Vagina (tissue), 2 donors: ENCODE measurements around the gene TPRN.
A peak's percentile ranks its signal among the peaks of the same experiment; 100 is the strongest.

Source experiments
- POLR2A ChIP-seq, 2 donors: fragments of 450-650 bp; IDR thresholded peaks; one replicate each; pipeline ENCODE4 v1.6.1; 2017; ENCODE audit warnings: antibody characterized with exemption in 2 of 2, mild to moderate bottlenecking in 2 of 2, moderate library complexity in 2 of 2
- TF ChIP-seq, protein P1 (sequence below), 3 experiments: fragments of 450-650 bp in 2 of 3; fragments of 200-600 bp in 1 of 3; sonication (generic) in 1 of 3; IDR thresholded peaks; one replicate each; pipeline ENCODE4 v1.5.1; 2017 to 2019; ENCODE audit warnings: antibody characterized with exemption in 3 of 3, mild to moderate bottlenecking in 2 of 3, moderate library complexity in 2 of 3

- TF ChIP-seq, protein P1, sequence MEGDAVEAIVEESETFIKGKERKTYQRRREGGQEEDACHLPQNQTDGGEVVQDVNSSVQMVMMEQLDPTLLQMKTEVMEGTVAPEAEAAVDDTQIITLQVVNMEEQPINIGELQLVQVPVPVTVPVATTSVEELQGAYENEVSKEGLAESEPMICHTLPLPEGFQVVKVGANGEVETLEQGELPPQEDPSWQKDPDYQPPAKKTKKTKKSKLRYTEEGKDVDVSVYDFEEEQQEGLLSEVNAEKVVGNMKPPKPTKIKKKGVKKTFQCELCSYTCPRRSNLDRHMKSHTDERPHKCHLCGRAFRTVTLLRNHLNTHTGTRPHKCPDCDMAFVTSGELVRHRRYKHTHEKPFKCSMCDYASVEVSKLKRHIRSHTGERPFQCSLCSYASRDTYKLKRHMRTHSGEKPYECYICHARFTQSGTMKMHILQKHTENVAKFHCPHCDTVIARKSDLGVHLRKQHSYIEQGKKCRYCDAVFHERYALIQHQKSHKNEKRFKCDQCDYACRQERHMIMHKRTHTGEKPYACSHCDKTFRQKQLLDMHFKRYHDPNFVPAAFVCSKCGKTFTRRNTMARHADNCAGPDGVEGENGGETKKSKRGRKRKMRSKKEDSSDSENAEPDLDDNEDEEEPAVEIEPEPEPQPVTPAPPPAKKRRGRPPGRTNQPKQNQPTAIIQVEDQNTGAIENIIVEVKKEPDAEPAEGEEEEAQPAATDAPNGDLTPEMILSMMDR (IDR thresholded peaks at IDR 0.05): peak in 1 of 3 experiments; percentile 16
- no peak for TF ChIP-seq POLR2A (IDR thresholded peaks at IDR 0.05)
Observed at GRCh38 chr9:137176302-137177182, 24.0 kb downstream of the TPRN start.
